Large intestine (tissue), 12 donors: Measurements from ENCODE around the gene NKX1-1. TPM values are rescaled to one million over a fixed set of nuclear protein-coding genes. Genes with fewer than 3 reads are reported as not detected.

Experiments
- DNase-seq, 2 donors: peaks; one replicate each; pipeline versions ENCODE4 v3.0.0 to v3.0.0-alpha.2; 2013
- H3K27ac ChIP-seq: one replicate; pipeline ENCODE4 v1.5.1; 2013; ENCODE audit warnings: low read length
- H3K27me3 ChIP-seq: 2 replicates; pipeline ENCODE4 v1.6.1; 2013; ENCODE audit warnings: low read length; ENCODE audit not compliant: control insufficient read depth, insufficient read depth
- H3K36me3 ChIP-seq: 2 replicates; pipeline ENCODE4 v1.6.1; 2013; ENCODE audit warnings: low read length; ENCODE audit not compliant: control insufficient read depth, insufficient read depth
- H3K4me1 ChIP-seq: one replicate; pipeline ENCODE4 v1.6.1; 2013; ENCODE audit warnings: low read length; ENCODE audit not compliant: control insufficient read depth, insufficient read depth
- H3K4me3 ChIP-seq: one replicate; pipeline ENCODE4 v1.5.1; 2013; ENCODE audit warnings: low read length
- H3K9me3 ChIP-seq: one replicate; pipeline ENCODE4 v1.6.1; 2013; ENCODE audit warnings: mild to moderate bottlenecking, low read depth, low read length, moderate library complexity; ENCODE audit not compliant: control insufficient read depth
- WGBS: methylation state at CpG from one replicate; pipeline ENCODE4 v1.1.5; 2013; ENCODE audit warnings: low lambda C conversion rate; ENCODE audit not compliant: insufficient coverage; 5-methylcytosine and 5-hydroxymethylcytosine counted together
- long read RNA-seq, 11 donors: transcript quantifications; one replicate each; lab custom pipeline, GENCODE V29; 2026
- polyA plus RNA-seq: library from polyadenylated mRNA; unstranded; fragments of 120-200 nt; gene quantifications from one replicate; pipeline ENCODE4 v1.2.1, GENCODE V29; 2013

Gene NKX1-1
- polyA plus RNA-seq: not detected
- long read RNA-seq, donor 1: 0 reads
- long read RNA-seq, donor 2: 0 reads
- long read RNA-seq, donor 3: 0 reads
- long read RNA-seq, donor 4: 0 reads
- long read RNA-seq, donor 5: 0 reads
- long read RNA-seq, donor 6: 0 reads
- long read RNA-seq, donor 7: 0 reads
- long read RNA-seq, donor 8: 0 reads
- long read RNA-seq, donor 9: 0 reads
- long read RNA-seq, donor 10: 0 reads
- long read RNA-seq, donor 11: 0 reads

GRCh38 chr4:1406394-1406980, at the start of gene NKX1-1:
NKX1-1 (minus strand) TSS chr4:1406442; CDS start chr4:1406442, 0 bp downstream.
- Histone ChIP-seq H3K4me3 (no peak within 1 kb of the TSS), H3K36me3 (no peaks in the 10 kb centered on the region), H3K27me3 (peaks cover 88% of the 10 kb centered on the region), H3K27ac (no peak within 1 kb of the TSS), H3K9me3 (peaks cover 27% of the 10 kb centered on the region), H3K4me1 (no peaks in the 10 kb centered on the region)
- DNase-seq: no peak
- no CpG with 5 or more reads among the region's 91 CpGs for WGBS

GRCh38 chr4:1453731-1454130, 47.5 kb upstream of the NKX1-1 start:
- no peak overlapping the region for H3K27ac ChIP-seq
- H3K4me1 ChIP-seq: no peaks in the 10 kb centered on the region
- DNase-seq: no peak
- H3K9me3 ChIP-seq: peaks cover 14% of the 10 kb centered on the region
- 88% methylated on average over 2 of the region's 2 CpGs for WGBS
- H3K4me3 ChIP-seq: no peak overlapping the region
- no peaks in the 10 kb centered on the region for H3K36me3 ChIP-seq
- peaks cover 7% of the 10 kb centered on the region for H3K27me3 ChIP-seq

- no peak for DNase-seq
- no peaks in the 10 kb centered on the region for H3K36me3 ChIP-seq
- H3K4me1 ChIP-seq: no peaks in the 10 kb centered on the region
- H3K27ac ChIP-seq: no peak overlapping the region
- H3K27me3 ChIP-seq: no peaks in the 10 kb centered on the region
- 62% methylated on average over 5 of the region's 5 CpGs for WGBS
- H3K4me3 ChIP-seq: no peak overlapping the region
- H3K9me3 ChIP-seq: peaks cover 14% of the 10 kb centered on the region
Observed at GRCh38 chr4:1452431-1453051, 46.3 kb upstream of the NKX1-1 start.

GRCh38 chr4:1451752-1452122, 45.5 kb upstream of the NKX1-1 start:
- Histone ChIP-seq H3K4me1 (no peaks in the 10 kb centered on the region), H3K36me3 (no peaks in the 10 kb centered on the region), H3K27ac (no peak overlapping the region), H3K9me3 (peaks cover 14% of the 10 kb centered on the region), H3K4me3 (no peak overlapping the region), H3K27me3 (no peaks in the 10 kb centered on the region)
- no CpG with 5 or more reads among the region's 3 CpGs for WGBS
- no peak for DNase-seq

GRCh38 chr4:1451106-1451751, 45.0 kb upstream of the NKX1-1 start:
- no peaks in the 10 kb centered on the region for H3K36me3 ChIP-seq
- DNase-seq: no peak
- no peak overlapping the region for H3K27ac ChIP-seq
- no peaks in the 10 kb centered on the region for H3K27me3 ChIP-seq
- H3K4me3 ChIP-seq: no peak overlapping the region
- no peaks in the 10 kb centered on the region for H3K4me1 ChIP-seq
- H3K9me3 ChIP-seq: peaks cover 14% of the 10 kb centered on the region
- WGBS: no CpG with 5 or more reads among the region's 18 CpGs

- H3K27me3 ChIP-seq: no peaks in the 10 kb centered on the region
- no peak for DNase-seq
- no CpG with 5 or more reads among the region's 32 CpGs for WGBS
- no peaks in the 10 kb centered on the region for H3K36me3 ChIP-seq
- H3K9me3 ChIP-seq: peaks cover 14% of the 10 kb centered on the region
- no peak overlapping the region for H3K27ac ChIP-seq
- no peak overlapping the region for H3K4me3 ChIP-seq
- H3K4me1 ChIP-seq: no peaks in the 10 kb centered on the region
Observed at GRCh38 chr4:1449833-1450741, 43.8 kb upstream of the NKX1-1 start.

GRCh38 chr4:1449475-1449832, 43.2 kb upstream of the NKX1-1 start:
- peaks cover 14% of the 10 kb centered on the region for H3K9me3 ChIP-seq
- no CpG with 5 or more reads among the region's 12 CpGs for WGBS
- H3K36me3 ChIP-seq: no peaks in the 10 kb centered on the region
- no peak overlapping the region for H3K27ac ChIP-seq
- no peaks in the 10 kb centered on the region for H3K27me3 ChIP-seq
- H3K4me3 ChIP-seq: no peak overlapping the region
- H3K4me1 ChIP-seq: no peaks in the 10 kb centered on the region
- DNase-seq: no peak

- Histone ChIP-seq H3K4me1 (no peaks in the 10 kb centered on the region), H3K27me3 (no peaks in the 10 kb centered on the region), H3K4me3 (no peak overlapping the region), H3K36me3 (no peaks in the 10 kb centered on the region), H3K9me3 (peaks cover 14% of the 10 kb centered on the region), H3K27ac (no peak overlapping the region)
- DNase-seq: no peak
- WGBS: no CpG with 5 or more reads among the region's 28 CpGs
Observed at GRCh38 chr4:1448589-1449420, 42.6 kb upstream of the NKX1-1 start.

- Histone ChIP-seq H3K36me3 (no peaks in the 10 kb centered on the region), H3K4me1 (no peaks in the 10 kb centered on the region), H3K9me3 (peaks cover 6% of the 10 kb centered on the region), H3K27me3 (no peaks in the 10 kb centered on the region), H3K4me3 (no peak overlapping the region), H3K27ac (no peak overlapping the region)
- 60% methylated on average over 1 of the region's 18 CpGs for WGBS
- DNase-seq: no peak
Observed at GRCh38 chr4:1447676-1448588, 41.7 kb upstream of the NKX1-1 start.
